ENCODE results near the gene TRAF6. TPM values are rescaled to one million over a fixed set of nuclear protein-coding genes. Genes with fewer than 3 reads are reported as not detected.
A peak's percentile ranks its signal among the peaks of the same experiment; 100 is the strongest.

TRAF6 gene
- total and polyA plus RNA-seq, 2 donors (not counting 1 experiment from before 2014, with no cell fraction given) = 10.1 to 22.4 TPM

DNA sequence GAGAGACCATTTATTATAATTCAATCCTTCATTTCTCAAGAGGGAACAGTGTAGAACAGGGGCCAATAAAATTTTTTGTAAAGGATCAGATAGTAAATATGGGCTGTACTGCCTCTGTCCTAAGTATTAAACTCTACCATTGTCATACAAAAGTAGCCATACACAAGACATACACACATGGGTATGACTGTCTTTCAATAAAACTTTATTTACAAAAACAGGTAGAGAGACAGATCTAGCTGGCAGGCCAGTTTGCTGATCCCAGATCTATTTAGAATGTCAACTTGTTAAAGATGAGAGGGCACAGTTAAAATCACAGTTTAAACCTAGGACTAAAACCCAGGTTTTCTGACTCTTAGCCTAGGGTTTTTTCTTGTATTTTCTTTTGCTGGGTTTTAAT, 16.7 kb downstream of the TRAF6 start:
- Histone ChIP-seq H2AFZ (ENCODE audit: insufficient read depth, low read depth, low read length, poor library complexity, severe bottlenecking) (no peak overlapping the region), H4K20me1 (ENCODE audit: control insufficient read depth, insufficient read depth, low read length, poor library complexity, severe bottlenecking) (peaks cover 8% of the 10 kb centered on the region), H3K27me3 (replicated peaks in 1 of 4; ENCODE audit: control extremely low read depth in 1 of 4, control insufficient read depth in 3 of 4, insufficient read depth in 4 of 4, low read length in 3 of 4) (no peaks in the 10 kb centered on the region), H3K36me3 (replicated peaks in 1 of 2; ENCODE audit: control extremely low read depth in 1 of 2, control insufficient read depth in 1 of 2, extremely low read depth in 1 of 2, insufficient read depth in 2 of 2, low read length in 1 of 2) (peaks cover 19 to 64% of the 10 kb centered on the region in 2 experiments), H3K79me2 (ENCODE audit: control insufficient read depth, insufficient read depth, low read length) (peaks cover 3% of the 10 kb centered on the region), H3K4me2 (replicated peaks; ENCODE audit: low read depth, low read length, poor library complexity, severe bottlenecking) (no peak overlapping the region), H3K4me3 (ENCODE audit: control extremely low read depth in 1 of 5, extremely low read depth in 1 of 5, insufficient read depth in 1 of 5, low read depth in 2 of 5, low read length in 4 of 5) (no peak overlapping the region), H3K27ac (ENCODE audit: low read length in 2 of 2) (peak overlapping the region in 1 of 2 donors; percentile 41), H3K4me1 (ENCODE audit: control insufficient read depth in 2 of 2, insufficient read depth in 2 of 2, low read length in 2 of 2) (peaks cover 3% of the 10 kb centered on the region in 2 donors), H3K9me3 (ENCODE audit: control extremely low read depth in 1 of 3, control insufficient read depth in 2 of 3, insufficient read depth in 1 of 3, low read length in 2 of 3) (no peaks in the 10 kb centered on the region), H3K9ac (ENCODE audit: low read length) (no peak overlapping the region)
- ATAC-seq (ENCODE audit: low read depth) (no peak), DNase-seq (no peak)
- H3K27ac Mint-ChIP-seq = no peak overlapping the region
- intact Hi-C loops (cut with micrococcal nuclease) = loop anchor here (5.0 kb wide), 3 partner anchors 116 to 876 kb away; partner anchors contain the start of gene FJX1
- CTCF ChIA-PET = interaction anchor here (0.8 to 4.2 kb wide), 41 partner anchors 9 to 878 kb away, joined by 3 to 142 read pairs (median 6); partner anchors contain the start of genes COMMD9, PRR5L and TRAF6
- POLR2A ChIA-PET = no interaction called here
- TF ChIP-seq, protein P1, sequence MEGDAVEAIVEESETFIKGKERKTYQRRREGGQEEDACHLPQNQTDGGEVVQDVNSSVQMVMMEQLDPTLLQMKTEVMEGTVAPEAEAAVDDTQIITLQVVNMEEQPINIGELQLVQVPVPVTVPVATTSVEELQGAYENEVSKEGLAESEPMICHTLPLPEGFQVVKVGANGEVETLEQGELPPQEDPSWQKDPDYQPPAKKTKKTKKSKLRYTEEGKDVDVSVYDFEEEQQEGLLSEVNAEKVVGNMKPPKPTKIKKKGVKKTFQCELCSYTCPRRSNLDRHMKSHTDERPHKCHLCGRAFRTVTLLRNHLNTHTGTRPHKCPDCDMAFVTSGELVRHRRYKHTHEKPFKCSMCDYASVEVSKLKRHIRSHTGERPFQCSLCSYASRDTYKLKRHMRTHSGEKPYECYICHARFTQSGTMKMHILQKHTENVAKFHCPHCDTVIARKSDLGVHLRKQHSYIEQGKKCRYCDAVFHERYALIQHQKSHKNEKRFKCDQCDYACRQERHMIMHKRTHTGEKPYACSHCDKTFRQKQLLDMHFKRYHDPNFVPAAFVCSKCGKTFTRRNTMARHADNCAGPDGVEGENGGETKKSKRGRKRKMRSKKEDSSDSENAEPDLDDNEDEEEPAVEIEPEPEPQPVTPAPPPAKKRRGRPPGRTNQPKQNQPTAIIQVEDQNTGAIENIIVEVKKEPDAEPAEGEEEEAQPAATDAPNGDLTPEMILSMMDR (IDR thresholded peaks at IDR 0.05) = no peak
- no peak for TF ChIP-seq EZH2 (IDR thresholded peaks at IDR 0.05; ENCODE audit: borderline replicate concordance, insufficient read depth, low read depth, low read length, poor library complexity, severe bottlenecking)
- no peaks in the 10 kb centered on the region for H3K27me3 Mint-ChIP-seq
- no peak overlapping the region for H3K4me3 Mint-ChIP-seq
- no peaks in the 10 kb centered on the region for H3K9me3 Mint-ChIP-seq (ENCODE audit: insufficient read depth)
- peaks cover 8% of the 10 kb centered on the region for H3K4me1 Mint-ChIP-seq

DNA sequence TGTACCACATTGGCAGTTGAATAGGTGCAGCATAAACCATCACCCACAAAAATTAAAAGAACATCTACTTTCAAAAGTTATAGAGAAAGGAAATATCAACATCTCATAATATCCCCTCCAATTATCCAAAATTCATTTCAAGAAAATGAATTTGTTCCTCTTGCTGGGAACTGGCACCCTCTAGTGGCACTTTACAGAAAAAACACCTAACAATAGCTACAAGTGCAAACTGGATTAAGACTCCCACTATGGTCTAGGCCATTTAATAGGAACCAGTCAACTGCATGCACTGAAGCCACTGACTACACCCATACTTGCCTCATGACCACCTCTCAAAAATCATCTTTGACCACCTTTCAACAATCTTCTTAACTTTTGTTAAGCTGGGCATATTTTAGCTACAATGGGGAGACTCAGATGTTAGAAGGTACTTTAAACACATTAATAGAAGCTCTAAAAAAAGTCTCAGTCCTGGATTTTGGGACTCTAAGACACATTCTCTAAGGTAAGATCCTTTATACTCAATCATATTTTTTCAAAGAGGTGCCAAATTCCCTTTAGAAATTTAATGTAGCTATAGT, 17.3 kb downstream of the TRAF6 start:
- ChIA-PET POLR2A (no interaction called here), CTCF (interaction anchor here (0.8 to 4.2 kb wide), 42 partner anchors 9 to 877 kb away, joined by 3 to 142 read pairs (median 6); partner anchors contain the start of genes COMMD9, PRR5L and TRAF6)
- Histone ChIP-seq H3K27me3 (replicated peaks in 1 of 4; ENCODE audit: control extremely low read depth in 1 of 4, control insufficient read depth in 3 of 4, insufficient read depth in 4 of 4, low read length in 3 of 4) (no peaks in the 10 kb centered on the region), H3K4me2 (replicated peaks; ENCODE audit: low read depth, low read length, poor library complexity, severe bottlenecking) (no peak overlapping the region), H2AFZ (ENCODE audit: insufficient read depth, low read depth, low read length, poor library complexity, severe bottlenecking) (no peak overlapping the region), H3K4me1 (ENCODE audit: control insufficient read depth in 2 of 2, insufficient read depth in 2 of 2, low read length in 2 of 2) (peaks cover 8% of the 10 kb centered on the region in 2 donors), H3K27ac (ENCODE audit: low read length in 2 of 2) (peak overlapping the region in 1 of 2 donors; percentile 41), H3K9me3 (ENCODE audit: control extremely low read depth in 1 of 3, control insufficient read depth in 2 of 3, insufficient read depth in 1 of 3, low read length in 2 of 3) (no peaks in the 10 kb centered on the region), H3K9ac (ENCODE audit: low read length) (no peak overlapping the region), H3K79me2 (ENCODE audit: control insufficient read depth, insufficient read depth, low read length) (peaks cover 3% of the 10 kb centered on the region), H3K4me3 (ENCODE audit: control extremely low read depth in 1 of 5, extremely low read depth in 1 of 5, insufficient read depth in 1 of 5, low read depth in 2 of 5, low read length in 4 of 5) (no peak overlapping the region), H4K20me1 (ENCODE audit: control insufficient read depth, insufficient read depth, low read length, poor library complexity, severe bottlenecking) (peaks cover 8% of the 10 kb centered on the region), H3K36me3 (replicated peaks in 1 of 2; ENCODE audit: control extremely low read depth in 1 of 2, control insufficient read depth in 1 of 2, extremely low read depth in 1 of 2, insufficient read depth in 2 of 2, low read length in 1 of 2) (peaks cover 17 to 60% of the 10 kb centered on the region in 2 experiments)
- ATAC-seq (ENCODE audit: low read depth) (peak; percentile 64), DNase-seq (peak; percentile 74)
- Mint-ChIP-seq H3K4me3 (no peak overlapping the region), H3K4me1 (peaks cover 13% of the 10 kb centered on the region), H3K27me3 (no peaks in the 10 kb centered on the region), H3K27ac (no peak overlapping the region), H3K9me3 (ENCODE audit: insufficient read depth) (no peaks in the 10 kb centered on the region)
- TF ChIP-seq EZH2 (IDR thresholded peaks at IDR 0.05; ENCODE audit: borderline replicate concordance, insufficient read depth, low read depth, low read length, poor library complexity, severe bottlenecking) = no peak
- TF ChIP-seq, protein P1 (IDR thresholded peaks at IDR 0.05) = peak; percentile 92
- intact Hi-C loops (cut with micrococcal nuclease) = loop anchor here (1.0 to 5.0 kb wide), 7 partner anchors 15 to 876 kb away; partner anchors contain the start of genes FJX1 and TRAF6

Measured in B cell (primary cell).